Islet of Langerhans (tissue), 1 donor: ENCODE measurements around the gene CARMIL1.
"Not testable (repeated sequence)": the region's sequence is repeated elsewhere in the genome, so short reads cannot be mapped to it uniquely, and the experiment has no call there.

ENCODE experiments used
- FAIRE-seq: peaks from one replicate; lab custom pipeline; 2011; peaks lifted over from hg19 to GRCh38; lab: Jason Lieb, UNC

The CARMIL1 gene

DNA sequence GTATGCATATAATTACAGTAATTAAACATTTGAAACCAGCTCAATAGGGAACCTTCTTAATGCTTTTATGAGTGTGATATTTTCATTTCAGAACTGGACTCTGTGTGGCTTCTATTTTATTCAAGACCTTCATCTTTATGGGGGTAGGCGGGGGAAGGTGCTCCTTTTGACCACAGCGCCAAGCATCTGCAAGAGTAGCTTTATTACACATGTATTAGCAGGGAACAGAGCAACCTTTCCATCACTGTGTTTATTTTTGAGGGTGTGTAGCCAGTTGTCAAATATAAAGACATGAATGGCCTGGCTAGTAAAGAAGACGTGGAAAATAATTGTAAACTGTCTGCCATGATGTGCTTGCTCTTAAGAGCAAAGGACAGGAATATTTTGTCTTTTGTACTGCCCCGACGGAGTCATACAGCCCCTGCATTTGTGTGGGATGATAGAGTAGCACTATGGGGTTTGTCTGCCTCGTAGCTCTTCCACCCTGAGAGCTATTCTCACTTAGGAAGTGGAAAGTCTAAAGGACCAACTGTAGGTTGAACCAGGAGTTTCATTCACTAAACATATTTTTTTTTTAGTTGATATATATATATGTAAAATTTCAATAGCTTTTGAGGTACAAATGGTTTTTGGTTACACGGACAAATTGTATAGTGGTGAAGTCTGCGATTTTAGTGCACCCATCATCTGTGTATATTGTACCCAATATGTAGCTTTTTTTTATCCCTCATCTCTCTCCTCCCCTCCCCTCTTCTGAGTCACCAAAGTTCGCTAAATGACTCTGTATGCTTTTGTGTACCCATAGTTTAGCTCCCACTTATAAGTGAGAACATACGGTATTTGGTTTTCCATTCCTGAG lies 91.2 kb downstream of the CARMIL1 start:
- peak; percentile 55 for FAIRE-seq

DNA sequence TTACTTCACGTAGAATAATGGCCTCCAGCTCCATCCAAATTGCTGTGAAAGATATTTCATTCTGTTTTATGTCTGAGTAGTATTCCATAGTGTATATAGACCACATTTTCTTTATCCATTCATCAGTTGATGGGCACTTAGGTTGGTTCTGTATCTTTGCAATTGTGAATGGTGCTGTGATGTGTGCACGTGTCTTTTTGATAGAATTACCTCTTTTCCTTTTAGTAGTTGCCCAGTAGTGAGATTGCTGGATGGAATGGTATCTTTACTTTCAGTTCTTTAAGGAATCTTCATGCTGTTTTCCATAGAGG lies 91.8 kb downstream of the CARMIL1 start:
- FAIRE-seq = no peak

DNA sequence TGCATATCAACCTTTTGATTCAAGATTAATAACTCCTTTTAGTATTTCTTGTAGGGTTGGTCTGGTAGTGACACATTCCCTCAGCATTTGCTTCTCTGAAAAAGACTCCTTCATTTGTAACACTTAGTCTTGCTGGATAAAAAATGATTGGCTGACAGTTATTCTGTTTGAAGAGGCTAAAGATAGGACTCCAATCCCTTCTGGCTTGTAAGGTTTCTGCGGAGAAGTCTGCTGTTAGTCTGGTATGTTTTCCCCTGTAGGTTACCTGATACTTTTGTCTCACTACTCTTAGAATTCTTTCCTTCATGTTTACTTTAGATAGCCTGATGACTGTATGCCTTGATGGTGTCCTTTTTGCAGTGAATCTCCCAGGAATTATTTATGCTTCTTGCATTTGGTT lies 96.0 kb downstream of the CARMIL1 start:
- no peak for FAIRE-seq

DNA sequence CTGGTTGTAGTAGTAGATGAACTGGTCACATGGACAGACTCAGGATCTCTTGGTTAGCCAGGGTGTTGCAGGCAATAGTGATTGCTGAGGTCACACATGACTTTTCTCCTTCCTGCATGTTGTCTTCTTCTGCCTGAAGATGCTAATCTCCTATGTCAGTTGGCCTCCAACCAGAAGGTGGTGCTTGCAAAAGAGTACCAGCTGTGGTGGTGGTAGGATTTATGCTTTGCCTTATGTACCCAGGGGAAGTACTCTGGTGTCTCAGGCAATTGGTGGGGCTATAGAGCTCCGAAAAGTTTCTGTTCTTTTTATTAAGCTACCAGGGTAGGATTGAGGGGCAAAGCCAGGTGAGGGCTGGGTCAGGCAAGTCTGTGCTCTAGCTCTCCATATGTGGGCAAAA lies 98.5 kb downstream of the CARMIL1 start:
- no peak for FAIRE-seq

DNA sequence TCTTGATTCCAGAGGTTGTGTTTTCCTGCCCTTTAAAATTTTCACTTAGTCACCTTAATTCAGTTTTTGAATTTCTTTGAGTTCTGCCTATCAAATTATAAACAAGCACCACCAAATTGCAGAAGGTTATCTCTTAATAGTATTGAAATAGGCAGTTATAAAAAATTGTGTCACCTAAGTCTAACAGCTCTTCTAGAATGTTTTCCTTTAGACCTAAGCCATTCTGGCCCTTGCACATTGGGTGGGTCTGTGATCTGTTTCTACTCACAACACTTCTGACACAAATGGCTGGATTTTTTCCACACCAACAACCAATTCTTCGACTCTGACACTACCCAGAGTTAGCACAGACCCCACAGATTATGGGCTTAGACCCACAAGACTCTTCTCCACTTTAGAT lies 101.9 kb downstream of the CARMIL1 start:
- no peak for FAIRE-seq

DNA sequence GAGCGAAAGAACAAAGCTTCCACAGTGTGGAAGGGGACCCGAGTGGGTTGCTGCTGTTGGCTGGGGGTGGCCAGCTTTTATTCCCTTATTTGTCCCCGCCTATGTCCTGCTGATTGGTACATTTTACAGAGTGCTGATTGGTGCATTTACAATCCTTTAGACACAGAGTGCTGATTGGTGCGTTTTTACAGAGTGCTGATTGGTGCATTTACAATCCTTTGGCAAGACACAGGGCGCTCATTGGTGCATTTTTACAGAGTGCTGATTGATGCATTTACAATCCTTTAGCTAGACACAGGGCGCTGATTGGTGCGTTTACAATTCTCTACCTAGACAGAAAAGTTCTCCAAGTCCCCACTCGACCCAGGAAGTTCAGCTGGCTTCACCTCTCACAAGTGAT lies 103.3 kb downstream of the CARMIL1 start:
- FAIRE-seq = not testable (repeated sequence)

DNA sequence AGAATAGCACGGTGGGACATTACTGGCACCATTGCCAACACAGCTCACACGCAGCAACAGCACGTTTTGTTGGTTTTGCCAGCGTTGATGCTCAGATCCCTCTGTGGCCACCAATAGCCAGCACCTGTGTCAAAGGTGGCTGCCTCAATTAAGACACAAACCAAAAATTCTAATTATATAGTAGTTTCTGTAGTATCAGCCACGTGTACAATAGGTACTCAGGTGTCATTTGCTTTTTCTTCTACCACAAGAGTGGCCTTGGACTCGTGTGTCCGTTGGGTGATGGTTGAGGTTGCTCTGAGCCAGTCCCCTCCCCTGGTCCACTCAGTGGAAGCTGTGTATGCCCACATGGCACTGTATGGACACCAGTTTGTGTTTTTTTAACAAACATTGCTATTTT lies 105.1 kb downstream of the CARMIL1 start:
- FAIRE-seq = no peak

DNA sequence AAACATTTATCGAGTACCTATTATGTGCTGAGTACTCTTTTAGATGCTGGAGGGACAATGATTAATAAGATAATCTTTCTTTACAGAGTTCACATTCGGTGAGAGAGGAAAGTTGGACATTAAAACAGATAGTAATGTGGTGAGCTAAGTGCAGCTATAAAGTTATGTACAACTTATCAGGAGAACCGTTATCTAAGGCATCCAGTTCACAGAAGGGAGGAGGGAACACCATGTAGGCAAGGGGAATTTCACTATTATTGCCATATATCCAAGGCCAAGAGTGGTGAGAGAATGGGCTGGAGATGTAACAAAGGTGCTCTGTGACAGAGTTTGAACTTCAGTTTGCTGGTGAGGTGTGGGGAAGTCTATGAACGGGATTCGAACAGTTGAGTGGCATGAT lies 105.8 kb downstream of the CARMIL1 start:
- no peak for FAIRE-seq

DNA sequence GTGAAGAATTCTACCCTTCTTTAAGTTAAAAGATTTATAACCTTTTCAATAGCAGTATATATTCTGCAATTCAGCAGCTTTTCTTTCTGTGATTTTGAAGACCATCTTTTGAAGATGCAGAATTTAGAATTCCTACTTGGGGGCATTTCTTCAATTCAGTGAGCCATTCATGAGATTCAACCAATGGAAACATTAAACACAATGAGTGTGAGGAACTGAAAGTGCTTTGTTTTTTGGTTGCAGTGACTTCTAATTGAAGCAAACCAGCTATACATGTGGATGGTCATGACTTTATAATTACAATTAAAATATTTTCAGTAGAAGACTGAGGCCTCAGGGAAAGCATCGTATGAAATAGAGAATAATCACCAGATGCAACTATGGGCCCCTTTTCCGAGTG lies 108.3 kb downstream of the CARMIL1 start:
- FAIRE-seq = no peak

DNA sequence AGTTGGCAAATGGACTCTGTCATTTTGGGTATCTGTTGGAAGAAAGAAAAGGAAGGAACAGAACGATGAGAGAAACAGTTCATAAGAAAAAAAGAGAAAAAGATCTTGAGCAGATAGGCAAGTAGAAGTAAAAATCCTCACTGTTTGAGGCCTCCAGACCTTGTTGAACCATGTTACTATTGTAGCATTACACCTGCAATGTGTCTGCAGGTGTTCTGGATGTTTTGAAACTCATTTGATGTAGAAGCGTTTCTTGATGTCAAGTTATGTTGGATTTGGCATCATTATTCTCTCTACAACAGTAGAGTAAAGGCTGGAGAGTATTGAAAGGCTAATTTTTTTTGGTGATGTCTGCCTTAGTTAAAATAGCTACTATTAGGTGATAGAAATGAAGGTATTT lies 108.7 kb downstream of the CARMIL1 start:
- no peak for FAIRE-seq

DNA sequence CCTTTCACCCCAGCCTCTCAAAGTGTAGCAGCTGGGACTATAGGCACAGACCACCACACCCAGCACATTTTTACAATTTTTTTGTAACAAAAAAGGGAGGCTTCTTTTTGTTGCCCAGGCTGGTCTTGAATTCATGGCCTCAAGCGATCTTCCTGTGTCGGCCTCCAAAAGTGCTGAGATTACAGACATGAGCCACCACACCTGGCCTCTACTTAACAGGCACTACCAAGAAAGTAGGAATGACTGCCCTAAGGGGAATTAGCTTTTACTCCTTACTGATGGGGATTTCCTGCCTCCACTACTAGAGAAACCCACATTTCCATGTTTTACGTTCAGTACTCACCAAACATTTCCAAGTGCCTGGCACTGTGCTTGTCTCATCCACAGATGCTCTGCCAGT lies 109.6 kb downstream of the CARMIL1 start:
- no peak for FAIRE-seq

DNA sequence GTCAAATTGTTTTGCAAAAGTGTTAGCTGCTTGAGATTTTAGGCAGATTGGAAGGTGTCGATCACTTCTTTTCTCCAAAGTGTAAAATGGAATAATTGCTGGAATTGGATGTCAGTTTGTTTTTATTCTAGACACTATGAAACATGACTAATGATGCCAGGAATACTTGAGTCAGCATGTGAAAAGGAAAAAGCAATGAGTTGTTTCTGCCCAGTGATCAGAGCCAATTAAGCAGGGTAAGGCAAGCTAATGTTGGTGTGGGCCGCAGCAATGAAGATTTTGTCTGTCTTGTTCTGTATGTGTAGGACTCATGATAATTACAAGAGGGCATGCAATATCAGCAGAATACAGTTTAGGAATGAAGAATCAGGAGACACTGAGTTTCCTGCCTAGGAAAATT lies 110.3 kb downstream of the CARMIL1 start:
- peak; percentile 79 for FAIRE-seq

DNA sequence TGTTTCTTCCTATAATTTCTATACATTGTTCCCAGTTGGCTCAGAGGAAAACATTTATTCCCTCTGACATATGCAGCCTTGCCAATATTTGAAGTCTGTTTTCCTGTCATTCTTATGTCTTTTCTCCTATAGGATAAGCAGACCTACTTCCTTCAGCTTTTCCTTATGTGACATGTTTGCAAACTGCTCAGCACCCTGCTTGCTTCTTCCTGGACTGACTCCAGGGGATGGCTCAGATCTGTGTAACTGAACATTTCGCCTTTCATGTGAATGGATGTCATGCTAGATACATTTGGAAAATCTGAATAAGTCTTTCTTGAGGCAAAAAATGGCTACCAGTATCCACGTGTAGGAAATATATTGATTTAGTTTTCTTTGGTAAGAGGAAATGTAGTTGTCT lies 113.2 kb downstream of the CARMIL1 start:
- FAIRE-seq = no peak

DNA sequence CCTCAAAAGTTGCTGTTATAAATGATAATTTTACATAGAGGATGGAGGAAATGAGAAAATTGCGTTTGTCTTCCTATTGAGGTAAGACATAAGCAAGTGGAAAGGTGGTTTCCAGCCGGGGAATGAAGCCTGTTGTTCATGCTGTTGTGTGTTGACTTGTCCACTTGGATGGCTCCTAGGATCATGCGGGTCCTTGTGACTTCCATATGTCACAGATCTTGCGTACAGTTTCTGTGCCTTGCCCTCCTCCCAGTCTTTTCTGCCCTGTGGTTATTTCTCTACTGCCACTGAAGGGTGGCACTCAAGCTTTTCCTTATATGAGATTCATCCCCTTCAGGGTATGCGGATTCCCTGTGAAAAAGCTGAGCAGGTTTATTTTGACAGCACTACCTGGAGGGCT lies 116.6 kb downstream of the CARMIL1 start:
- no peak for FAIRE-seq

DNA sequence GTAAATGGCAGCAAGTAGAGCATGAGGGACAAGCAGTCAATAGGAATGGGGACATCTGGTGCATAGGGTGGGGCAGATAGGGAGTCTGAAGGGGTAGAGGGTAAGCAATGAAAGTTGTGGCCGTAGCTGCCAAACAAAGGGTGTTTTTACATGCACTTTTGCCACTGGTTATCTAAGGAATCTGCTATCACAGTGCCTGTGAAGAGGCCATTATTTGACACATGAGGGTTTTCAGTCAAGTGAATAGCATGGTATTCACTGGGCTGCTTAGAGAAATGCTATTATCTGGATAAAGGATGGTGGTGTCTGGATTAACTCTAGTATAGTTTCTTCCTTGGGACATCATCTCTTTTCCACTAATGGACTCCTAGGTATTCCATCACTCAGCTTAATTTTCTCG lies 118.2 kb downstream of the CARMIL1 start:
- FAIRE-seq = no peak

DNA sequence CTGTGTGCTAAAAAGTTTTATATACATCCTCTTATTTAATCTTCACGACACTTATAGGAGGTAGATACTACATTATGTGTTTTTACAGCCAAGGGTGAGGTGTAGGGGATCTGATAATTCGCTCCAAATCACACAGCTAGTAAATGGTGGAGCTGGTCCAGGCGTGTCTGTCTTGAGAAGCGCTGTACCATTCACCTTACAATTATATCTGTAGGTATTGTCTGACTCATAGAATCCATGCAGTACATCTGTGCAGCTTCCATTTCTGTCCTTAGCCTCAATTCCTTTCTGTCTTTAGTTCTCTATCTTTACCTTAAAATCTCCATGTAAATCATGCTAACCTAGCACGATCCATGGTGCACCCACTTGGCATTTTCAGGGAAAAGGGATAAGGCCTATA lies 120.7 kb downstream of the CARMIL1 start:
- FAIRE-seq = no peak

DNA sequence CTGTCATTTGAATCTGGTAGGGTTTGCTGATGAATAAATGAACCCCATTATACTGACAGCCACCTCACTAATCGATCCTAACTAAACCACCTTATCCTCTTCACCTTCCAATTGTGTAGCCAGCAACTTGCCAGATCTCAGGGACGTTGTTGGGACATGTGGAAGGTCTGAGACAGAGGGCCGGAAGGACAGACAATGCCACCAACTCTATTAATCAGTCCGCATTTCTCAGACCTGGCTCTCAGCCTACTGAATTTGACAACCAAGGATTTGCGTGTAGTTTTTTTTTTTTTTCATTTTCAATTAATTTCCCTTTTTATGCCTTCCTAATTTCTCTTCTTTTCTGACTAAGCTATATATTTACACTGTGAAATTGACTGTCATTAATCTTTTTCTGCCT lies 122.5 kb downstream of the CARMIL1 start:
- no peak for FAIRE-seq

DNA sequence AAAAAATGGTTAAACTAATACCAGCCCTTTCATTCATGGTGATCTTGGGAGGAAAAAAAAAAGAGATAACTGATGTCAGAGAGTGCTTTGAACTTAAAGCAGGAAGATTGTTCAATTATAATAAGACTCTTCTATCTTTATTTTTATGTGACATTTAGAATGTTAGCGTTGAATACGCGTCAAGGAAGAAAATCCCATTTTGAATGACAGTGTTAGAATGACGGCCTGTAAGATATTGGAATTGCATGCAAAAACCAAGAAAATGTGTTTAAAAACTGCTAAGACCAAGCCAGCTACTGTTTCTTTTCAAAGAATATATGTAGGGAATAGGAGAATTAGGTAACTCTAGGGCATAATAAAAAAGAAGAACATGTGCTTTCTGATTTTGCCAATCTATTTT lies 123.0 kb downstream of the CARMIL1 start:
- FAIRE-seq = peak; percentile 36

DNA sequence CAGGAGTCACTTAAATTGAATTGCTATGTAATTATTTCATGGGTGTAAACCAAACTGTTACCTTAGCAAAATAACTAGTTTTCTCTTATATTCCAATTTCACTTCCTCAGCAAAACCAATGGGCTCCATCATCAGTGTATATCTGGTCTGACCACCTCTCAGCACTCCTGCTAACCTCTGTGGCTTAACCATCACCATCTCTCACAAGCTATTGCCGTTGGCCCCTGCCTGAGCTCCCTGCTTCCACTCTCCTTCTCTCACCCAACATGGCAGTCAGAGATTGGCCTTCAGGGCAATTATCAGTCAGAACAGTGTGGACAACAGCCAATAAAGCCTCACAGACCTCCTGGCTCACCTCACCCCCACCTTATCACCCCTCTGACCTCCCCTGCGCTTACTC lies 124.0 kb downstream of the CARMIL1 start:
- FAIRE-seq = no peak

DNA sequence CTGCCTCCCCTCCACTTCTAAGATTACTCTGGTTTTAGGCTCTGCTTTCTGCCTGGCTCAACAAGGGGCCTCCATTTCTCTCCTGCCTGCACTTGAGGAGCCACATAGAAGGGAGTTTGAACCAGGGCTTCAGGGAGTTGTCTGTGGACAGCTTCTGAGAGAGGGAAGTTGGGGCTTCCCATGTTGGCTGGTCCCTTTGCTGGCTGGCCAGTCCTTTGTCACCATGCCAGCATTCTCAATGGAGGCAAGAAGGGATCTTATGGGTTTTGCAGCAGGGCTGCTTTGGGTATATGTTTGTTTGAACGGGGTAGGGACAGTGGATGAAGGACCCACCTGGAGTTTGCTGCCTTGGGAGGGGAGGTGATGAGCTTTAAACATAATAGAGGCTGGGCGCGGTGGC lies 124.9 kb downstream of the CARMIL1 start:
- no peak for FAIRE-seq

DNA sequence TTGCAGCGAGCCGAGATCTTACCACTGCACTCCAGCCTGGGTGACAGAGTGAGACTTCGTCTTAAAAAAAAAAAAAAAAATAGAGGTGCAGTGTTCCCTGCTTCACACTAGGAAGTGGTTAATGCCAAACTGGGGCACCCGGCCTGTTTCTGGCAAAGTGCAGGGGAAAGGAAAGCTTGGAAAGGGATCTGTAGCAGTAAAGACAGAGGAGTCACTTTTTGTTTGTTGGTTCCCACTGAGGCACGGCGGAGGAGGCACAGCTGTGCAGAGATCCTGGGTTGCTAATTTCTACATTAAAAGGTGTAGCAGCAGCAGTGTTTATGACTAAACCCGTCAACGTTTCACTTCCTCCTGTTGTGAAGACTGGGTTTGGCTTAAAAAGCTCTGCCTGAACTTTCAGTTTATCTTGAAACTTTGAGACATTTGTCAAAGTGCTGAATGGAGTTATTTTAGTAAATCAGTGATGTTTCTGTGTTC lies 125.6 kb downstream of the CARMIL1 start:
- FAIRE-seq = no peak

DNA sequence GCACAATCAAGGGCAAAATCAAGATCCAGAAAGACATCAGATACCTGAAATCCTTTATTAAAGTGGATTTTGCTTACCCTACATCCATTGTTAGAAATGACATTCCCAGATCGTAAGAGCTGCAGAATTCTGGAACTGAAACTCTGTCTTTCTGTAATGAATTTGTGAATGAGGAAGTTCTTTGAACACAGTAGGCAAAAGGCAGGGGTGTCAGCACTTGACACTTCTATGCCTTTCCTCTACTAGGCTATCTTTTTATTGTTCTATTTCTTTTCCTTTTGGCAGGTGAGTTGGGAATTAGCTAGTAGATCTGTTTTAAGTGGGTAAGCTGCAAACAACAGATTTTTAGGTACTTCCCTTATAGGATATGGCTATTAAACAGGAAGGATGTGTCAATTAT lies 126.3 kb downstream of the CARMIL1 start:
- no peak for FAIRE-seq

DNA sequence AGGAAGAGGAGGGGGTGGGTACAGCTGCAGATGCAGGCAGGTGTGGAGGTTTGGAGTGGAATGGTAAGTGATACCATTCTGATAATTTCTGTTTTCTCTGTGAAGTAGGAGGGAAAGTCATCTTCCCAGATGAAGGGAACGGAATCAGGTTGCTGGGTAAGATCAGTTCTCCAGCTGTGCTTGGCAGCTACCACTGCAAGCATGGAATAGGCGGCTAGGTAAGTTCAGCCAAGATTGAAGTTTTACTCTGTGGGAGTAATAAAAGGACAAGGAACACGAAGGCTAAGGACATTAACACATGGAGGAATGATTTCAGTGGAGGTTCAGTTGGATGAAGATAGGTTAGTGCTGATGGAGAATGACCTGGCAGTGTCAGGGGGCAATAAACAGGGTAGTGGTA lies 128.3 kb downstream of the CARMIL1 start:
- no peak for FAIRE-seq

DNA sequence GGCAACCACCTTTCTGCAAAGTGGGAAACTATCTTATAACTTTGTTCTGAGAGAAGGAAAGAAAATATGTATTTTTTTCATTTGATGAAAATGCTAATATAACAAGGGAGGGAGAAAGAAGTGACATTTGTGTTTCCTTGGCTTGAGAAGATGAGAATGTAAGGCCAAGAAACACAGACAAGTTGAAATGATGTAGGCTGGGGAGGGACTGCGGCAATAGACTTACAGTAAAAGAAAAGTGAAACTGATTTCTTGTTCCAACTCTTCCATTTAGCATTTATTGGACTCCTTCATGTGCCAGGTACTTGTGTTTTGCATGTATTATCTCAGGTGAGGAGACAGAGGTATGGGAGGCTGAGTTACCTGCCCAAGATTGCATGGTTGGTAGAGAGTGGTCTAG lies 130.9 kb downstream of the CARMIL1 start:
- no peak for FAIRE-seq
